Subcutaneous adipose tissue (tissue), 4 donors: ENCODE data around the gene TMEM163. TPM values are rescaled to one million over a fixed set of nuclear protein-coding genes. Genes with fewer than 3 reads are reported as not detected.

Source experiments
- CTCF ChIP-seq: fragments of 450-650 bp; IDR thresholded peaks from one replicate; pipeline ENCODE4 v1.5.1; 2016; ENCODE audit warnings: low read depth, mild to moderate bottlenecking, control low read depth, antibody characterized with exemption, moderate library complexity
- total RNA-seq, 4 donors: library from RNA; depleted of rRNA; stranded (reverse); fragments of >200 nt; gene quantifications; one replicate each; pipeline ENCODE4 v1.1.0, GENCODE V29; 2016

Gene TMEM163
- total RNA-seq, 4 donors from 2014 or later, result 0.16 to 3.2 TPM; not detected in 2

- no peak for TF ChIP-seq CTCF
These were observed 5.6 kb downstream of the TMEM163 start for GRCh38 chr2:134713176-134713575.

GRCh38 chr2:134712736-134713135 is 6.1 kb downstream of the TMEM163 start:
- no peak for TF ChIP-seq CTCF

DNA sequence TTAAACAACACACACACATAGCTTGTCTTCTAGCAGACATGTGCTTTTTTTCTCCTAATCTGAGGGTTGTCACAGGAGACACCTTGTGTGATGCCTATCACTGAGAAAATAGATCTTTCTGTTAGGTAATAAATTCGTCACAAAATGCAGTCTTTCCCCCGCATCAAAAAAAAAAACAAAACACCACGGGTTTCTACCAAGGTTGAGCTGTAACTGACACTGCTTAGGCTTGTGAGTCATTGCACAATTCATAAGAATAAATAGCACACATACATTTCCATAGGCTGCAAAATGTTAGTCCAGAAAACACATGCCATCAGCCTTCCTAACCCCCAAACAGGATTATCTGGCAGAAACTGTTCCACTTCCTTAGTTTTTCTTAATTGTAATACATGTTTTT is 6.5 kb downstream of the TMEM163 start:
- TF ChIP-seq CTCF, result no peak

- no peak for TF ChIP-seq CTCF
These were observed 7.1 kb downstream of the TMEM163 start for GRCh38 chr2:134711692-134712091.

- no peak for TF ChIP-seq CTCF
These were observed 11.5 kb downstream of the TMEM163 start for GRCh38 chr2:134707330-134707676.

DNA sequence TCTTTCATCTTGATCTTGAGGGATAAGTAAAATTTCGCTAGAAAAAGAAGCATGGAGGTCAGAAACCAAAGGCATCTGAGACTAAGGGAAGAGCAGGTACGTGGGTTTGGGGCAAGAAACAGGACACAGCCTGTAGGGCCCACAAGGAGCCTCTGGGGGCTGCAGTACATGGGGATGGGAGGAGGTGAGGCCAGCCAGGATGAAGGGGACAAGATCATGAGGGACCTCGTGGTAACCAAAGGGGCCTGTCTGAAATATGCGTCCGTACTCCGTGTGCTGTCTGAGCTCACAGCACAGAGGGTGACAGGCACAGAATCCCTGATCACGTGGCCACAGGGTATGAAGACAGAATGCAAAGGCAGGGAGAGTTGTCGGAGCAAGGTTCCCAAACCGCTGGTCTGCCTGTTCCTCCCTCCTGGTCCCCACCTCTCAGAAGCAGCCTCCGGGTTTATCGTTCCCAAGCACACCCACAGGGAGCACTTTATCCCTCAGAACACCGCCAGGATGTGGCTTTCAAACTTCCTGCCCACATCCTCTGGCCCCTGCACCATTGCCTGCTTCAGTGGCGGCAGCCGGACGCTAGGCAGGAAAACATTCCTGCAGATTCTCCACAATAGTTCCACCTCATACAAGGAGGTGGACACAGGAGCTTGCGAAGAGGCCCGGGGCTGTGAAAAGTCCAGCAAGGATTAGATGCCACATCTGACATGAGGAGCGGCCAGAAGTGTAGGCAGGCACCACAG is 12.0 kb downstream of the TMEM163 start:
- TF ChIP-seq CTCF, result no peak

GRCh38 chr2:134705861-134706586 is 12.8 kb downstream of the TMEM163 start:
- no peak for TF ChIP-seq CTCF
